Neural cell (in vitro differentiated cells): ENCODE results near the gene PRELID3B. TPM values are rescaled to one million over a fixed set of nuclear protein-coding genes. Genes with fewer than 3 reads are reported as not detected.

Experiments
- H2AFZ ChIP-seq: fragments of 200-600, 300-800 bp; sonication (generic), shearing (Covaris generic); 2 replicates; pipeline ENCODE4 v1.6.0; 2014; ENCODE audit warnings: low read depth, mild to moderate bottlenecking, antibody characterized with exemption, low read length, moderate library complexity
- H3F3A ChIP-seq: fragments of 200-600 bp; shearing (Covaris generic); 2 replicates; pipeline ENCODE4 v1.6.1; 2016; ENCODE audit warnings: mild to moderate bottlenecking, moderate library complexity, mixed read lengths, antibody characterized with exemption, low read length; ENCODE audit not compliant: insufficient read depth, poor library complexity, severe bottlenecking
- H3K27ac ChIP-seq: fragments of 200-600, 300-800 bp; sonication (generic), shearing (Covaris generic); 2 replicates; pipeline ENCODE4 v1.5.1; 2014; ENCODE audit warnings: mild to moderate bottlenecking, low read length, moderate library complexity
- H3K27me3 ChIP-seq: fragments of 300-800, 200-600 bp; sonication (generic), shearing (Covaris generic); 2 replicates; pipeline ENCODE4 v1.6.0; 2014; ENCODE audit warnings: mild to moderate bottlenecking, low read depth, low read length, moderate library complexity; ENCODE audit not compliant: insufficient read depth
- H3K36me3 ChIP-seq: fragments of 300-800, 200-600 bp; sonication (generic), shearing (Covaris generic); 2 replicates; pipeline ENCODE4 v1.5.1; 2014; ENCODE audit warnings: mild to moderate bottlenecking, antibody characterized with exemption, low read length, moderate library complexity; ENCODE audit not compliant: insufficient read depth
- H3K4me2 ChIP-seq: fragments of 300-800, 200-600 bp; sonication (generic), shearing (Covaris generic); 2 replicates; pipeline ENCODE4 v1.6.0; 2014; ENCODE audit warnings: mild to moderate bottlenecking, low read length
- H3K4me3 ChIP-seq: fragments of 300-800, 200-600 bp; sonication (generic), shearing (Covaris generic); 2 replicates; pipeline ENCODE4 v1.5.1; 2014; ENCODE audit warnings: mild to moderate bottlenecking, low read length, moderate library complexity
- H3K79me2 ChIP-seq: fragments of 200-600 bp; shearing (Covaris generic); replicated peaks from 2 replicates; pipeline ENCODE4 v1.6.0; 2014; ENCODE audit warnings: mild to moderate bottlenecking, low read length, moderate library complexity; ENCODE audit not compliant: insufficient read depth
- H3K9ac ChIP-seq: fragments of 300-800, 200-600 bp; sonication (generic), shearing (Covaris generic); 2 replicates; pipeline ENCODE4 v1.6.1; 2016; ENCODE audit warnings: mild to moderate bottlenecking, low read length, mixed read lengths
- H3K9me2 ChIP-seq: fragments of 200-600 bp; shearing (Covaris generic); 2 replicates; pipeline ENCODE4 v1.6.1; 2016; ENCODE audit warnings: mild to moderate bottlenecking, low read length, mixed read lengths; ENCODE audit not compliant: insufficient read depth
- H3K9me3 ChIP-seq: fragments of 200-600, 300-800 bp; sonication (generic), shearing (Covaris generic); 2 replicates; pipeline ENCODE4 v1.6.1; 2016; ENCODE audit warnings: mild to moderate bottlenecking, mixed run types, low read length, moderate library complexity, mixed read lengths
- H4K20me1 ChIP-seq: fragments of 200-600 bp; shearing (Covaris generic); 2 replicates; pipeline ENCODE4 v1.6.1; 2016; ENCODE audit warnings: mild to moderate bottlenecking, mixed run types; ENCODE audit not compliant: insufficient read depth
- CTCF ChIP-seq: fragments of 450-650 bp; IDR thresholded peaks from 2 replicates; pipeline ENCODE4 v1.5.1; 2014; ENCODE audit warnings: antibody characterized with exemption, mild to moderate bottlenecking, moderate library complexity; ENCODE audit not compliant: poor library complexity, severe bottlenecking
- EP300 ChIP-seq: fragments of 450-650 bp; conservative IDR thresholded peaks from 2 replicates; pipeline ENCODE4 v1.6.1; 2014; ENCODE audit warnings: antibody characterized with exemption, mild to moderate bottlenecking, moderate library complexity; ENCODE audit not compliant: poor library complexity, severe bottlenecking
- EZH2 ChIP-seq: fragments of 200-600, 300-800 bp; shearing (Covaris generic), sonication (generic); IDR thresholded peaks from 2 replicates; pipeline ENCODE4 v1.6.1; 2014; ENCODE audit warnings: antibody characterized with exemption, low read length, borderline replicate concordance, mild to moderate bottlenecking; ENCODE audit not compliant: insufficient read depth, poor library complexity, severe bottlenecking
- MXI1 ChIP-seq: fragments of 450-650 bp; conservative IDR thresholded peaks from 2 replicates; pipeline ENCODE4 v1.6.1; 2014; ENCODE audit warnings: antibody characterized with exemption, mild to moderate bottlenecking; ENCODE audit not compliant: poor library complexity, severe bottlenecking
- POLR2AphosphoS5 ChIP-seq: IDR thresholded peaks from 2 replicates; pipeline ENCODE4 v1.6.1; 2012
- RAD21 ChIP-seq: fragments of 450-650 bp; conservative IDR thresholded peaks from 2 replicates; pipeline ENCODE4 v1.6.1; 2014; ENCODE audit warnings: antibody characterized with exemption, mild to moderate bottlenecking, moderate library complexity
- REST ChIP-seq: IDR thresholded peaks from 2 replicates; pipeline ENCODE4 v1.6.1; 2012; ENCODE audit warnings: borderline replicate concordance
- SMC3 ChIP-seq: fragments of 450-650 bp; conservative IDR thresholded peaks from 2 replicates; pipeline ENCODE4 v1.6.1; 2014; ENCODE audit warnings: antibody characterized with exemption, mild to moderate bottlenecking, moderate library complexity; ENCODE audit not compliant: poor library complexity
- TAF1 ChIP-seq: IDR thresholded peaks from 2 replicates; pipeline ENCODE4 v1.6.1; 2012; ENCODE audit warnings: low read depth
- polyA plus RNA-seq: library from polyadenylated mRNA; depleted of rRNA; stranded (reverse); fragments of >200 nt; gene quantifications from 2 replicates; pipeline ENCODE4 v1.2.3, GENCODE V29; 2014

Gene PRELID3B
- polyA plus RNA-seq, 1 donor from 2014 or later: 50.5 TPM

- H3K4me3 ChIP-seq: no peak overlapping the region
- H3K4me2 ChIP-seq: no peak overlapping the region
- H3K9me3 ChIP-seq: no peaks in the 10 kb centered on the region
- H3K9me2 ChIP-seq: no peaks in the 10 kb centered on the region
- H2AFZ ChIP-seq: no peak overlapping the region
- no peak overlapping the region for H3K27ac ChIP-seq
- H3K9ac ChIP-seq: no peak overlapping the region
- no peaks in the 10 kb centered on the region for H4K20me1 ChIP-seq
- no peak for TF ChIP-seq POLR2AphosphoS5
- TF ChIP-seq REST: no peak
- TF ChIP-seq CTCF: no peak
- no peak for TF ChIP-seq SMC3
- no peak for TF ChIP-seq RAD21
- TF ChIP-seq MXI1: no peak
- no peak for TF ChIP-seq EZH2
- TF ChIP-seq TAF1: no peak
- TF ChIP-seq EP300: no peak
- H3F3A ChIP-seq: no peaks in the 10 kb centered on the region
- H3K27me3 ChIP-seq: no peaks in the 10 kb centered on the region
- H3K79me2 ChIP-seq: no peaks in the 10 kb centered on the region
- H3K36me3 ChIP-seq: no peaks in the 10 kb centered on the region
Observed at GRCh38 chr20:59048681-59049030, 6.1 kb upstream of the PRELID3B start.

GRCh38 chr20:59047938-59048680 is 5.5 kb upstream of the PRELID3B start:
- Histone ChIP-seq H3K9me2 (no peaks in the 10 kb centered on the region), H3K4me3 (no peak overlapping the region), H3F3A (no peaks in the 10 kb centered on the region), H3K36me3 (no peaks in the 10 kb centered on the region), H3K9ac (no peak overlapping the region), H3K79me2 (no peaks in the 10 kb centered on the region), H3K27ac (no peak overlapping the region), H3K27me3 (no peaks in the 10 kb centered on the region), H2AFZ (no peak overlapping the region), H4K20me1 (no peaks in the 10 kb centered on the region), H3K9me3 (no peaks in the 10 kb centered on the region), H3K4me2 (no peak overlapping the region)
- TF ChIP-seq CTCF: no peak
- TF ChIP-seq REST: no peak
- no peak for TF ChIP-seq EZH2
- TF ChIP-seq MXI1: no peak
- TF ChIP-seq EP300: no peak
- no peak for TF ChIP-seq POLR2AphosphoS5
- no peak for TF ChIP-seq SMC3
- no peak for TF ChIP-seq RAD21
- no peak for TF ChIP-seq TAF1
